Stomach (tissue), 4 donors: ENCODE results near the gene UGT3A2.

Source experiments
- POLR2AphosphoS5 ChIP-seq, 3 donors: sonication (generic); formaldehyde crosslinking; IDR thresholded peaks; one replicate each; pipeline ENCODE4 v1.6.1; 2016; ENCODE audit warnings: antibody characterized with exemption in 3 of 3
- TF ChIP-seq, protein P1 (sequence below), 7 experiments: fragments of 450-650 bp in 4 of 7; fragments of 200-600 bp in 3 of 7; sonication (generic) in 3 of 7; IDR thresholded peaks; one replicate each; pipeline ENCODE4 v1.5.1; 2016 to 2019; ENCODE audit warnings: antibody characterized with exemption in 7 of 7, control low read depth in 2 of 7, mild to moderate bottlenecking in 1 of 7

- TF ChIP-seq, protein P1, sequence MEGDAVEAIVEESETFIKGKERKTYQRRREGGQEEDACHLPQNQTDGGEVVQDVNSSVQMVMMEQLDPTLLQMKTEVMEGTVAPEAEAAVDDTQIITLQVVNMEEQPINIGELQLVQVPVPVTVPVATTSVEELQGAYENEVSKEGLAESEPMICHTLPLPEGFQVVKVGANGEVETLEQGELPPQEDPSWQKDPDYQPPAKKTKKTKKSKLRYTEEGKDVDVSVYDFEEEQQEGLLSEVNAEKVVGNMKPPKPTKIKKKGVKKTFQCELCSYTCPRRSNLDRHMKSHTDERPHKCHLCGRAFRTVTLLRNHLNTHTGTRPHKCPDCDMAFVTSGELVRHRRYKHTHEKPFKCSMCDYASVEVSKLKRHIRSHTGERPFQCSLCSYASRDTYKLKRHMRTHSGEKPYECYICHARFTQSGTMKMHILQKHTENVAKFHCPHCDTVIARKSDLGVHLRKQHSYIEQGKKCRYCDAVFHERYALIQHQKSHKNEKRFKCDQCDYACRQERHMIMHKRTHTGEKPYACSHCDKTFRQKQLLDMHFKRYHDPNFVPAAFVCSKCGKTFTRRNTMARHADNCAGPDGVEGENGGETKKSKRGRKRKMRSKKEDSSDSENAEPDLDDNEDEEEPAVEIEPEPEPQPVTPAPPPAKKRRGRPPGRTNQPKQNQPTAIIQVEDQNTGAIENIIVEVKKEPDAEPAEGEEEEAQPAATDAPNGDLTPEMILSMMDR (IDR thresholded peaks at IDR 0.05) = no peak
- TF ChIP-seq POLR2AphosphoS5 (IDR thresholded peaks at IDR 0.05) = no peak
Measured at GRCh38 chr5:36060420-36060887, 6.2 kb downstream of the UGT3A2 start.
